SK-N-SH (cell line): ENCODE data around the gene FHL2. TPM values are rescaled to one million over a fixed set of nuclear protein-coding genes. Genes with fewer than 3 reads are reported as not detected.

Experiments used
- CTCF ChIA-PET: fragments of 300-600, 350-600 bp; formaldehyde crosslinking; extraction: SDS; loops from one replicate; lab custom pipeline; 2021; lab: Yijun Ruan, JAX
- POLR2A ChIA-PET: fragments of 350-600 bp; sonication (Branson Sonifier 250); formaldehyde crosslinking; extraction: SDS; loops from one replicate; lab custom pipeline; 2020; ENCODE audit warnings: antibody characterized with exemption, inconsistent platforms; lab: Yijun Ruan, JAX
- DNase-seq: peaks from one replicate; pipeline ENCODE4 v3.0.0; 2012
- H2AFZ ChIP-seq: fragments of 200-600 bp; sonication (generic); 2 replicates; pipeline ENCODE4 v1.8.1; 2016; ENCODE audit warnings: antibody characterized with exemption, mild to moderate bottlenecking, low read depth
- H3F3A ChIP-seq: fragments of 200-600 bp; sonication (generic); replicated peaks from 2 replicates; pipeline ENCODE3; 2016; ENCODE audit warnings: antibody characterized with exemption, mild to moderate bottlenecking; ENCODE audit not compliant: insufficient read depth
- H3K27ac ChIP-seq, 2 experiments: fragments of 200-500 bp in 1 of 2; fragments of 200-600 bp in 1 of 2; sonication (Bioruptor generic) in 1 of 2; sonication (generic), shearing (Covaris generic) in 1 of 2; 2 replicates each; pipeline versions ENCODE4 v1.5.1 to v1.6.1; 2014 to 2016; ENCODE audit warnings: low read depth in 2 of 2, inconsistent platforms in 1 of 2, low read length in 1 of 2, mild to moderate bottlenecking in 1 of 2, mixed read lengths in 1 of 2
- H3K27me3 ChIP-seq: fragments of 200-600 bp; sonication (generic), shearing (Covaris generic); 2 replicates; pipeline ENCODE4 v1.6.1; 2016; ENCODE audit warnings: mixed run types; ENCODE audit not compliant: insufficient read depth
- H3K36me3 ChIP-seq, 2 experiments: fragments of 200-500 bp in 1 of 2; fragments of 200-600 bp in 1 of 2; sonication (Bioruptor generic) in 1 of 2; sonication (generic) in 1 of 2; replicated peaks in 1 of 2; 2 replicates each; pipeline versions ENCODE3 to v1.5.1; 2014 to 2016; ENCODE audit warnings: low read length in 1 of 2, mild to moderate bottlenecking in 1 of 2; ENCODE audit not compliant: insufficient read depth in 2 of 2, control insufficient read depth in 1 of 2
- H3K4me1 ChIP-seq, 2 experiments: fragments of 200-500 bp in 1 of 2; fragments of 200-600 bp in 1 of 2; sonication (Bioruptor generic) in 1 of 2; sonication (generic), shearing (Covaris generic) in 1 of 2; 2 replicates each; pipeline versions ENCODE4 v1.5.1 to v1.6.1; 2014 to 2016; ENCODE audit warnings: low read depth in 1 of 2, low read length in 1 of 2, mixed run types in 1 of 2; ENCODE audit not compliant: insufficient read depth in 2 of 2, control insufficient read depth in 1 of 2
- H3K4me2 ChIP-seq: fragments of 200-600 bp; sonication (generic), shearing (Covaris generic); 2 replicates; pipeline ENCODE4 v1.6.1; 2017; ENCODE audit warnings: mixed run types
- H3K4me3 ChIP-seq, 2 experiments: fragments of 200-500 bp in 1 of 2; fragments of 200-600 bp in 1 of 2; sonication (Bioruptor generic) in 1 of 2; sonication (generic), shearing (Covaris generic) in 1 of 2; 2 replicates each; pipeline versions ENCODE4 v1.5.1 to v1.8.1; 2014 to 2016; ENCODE audit warnings: low read depth in 2 of 2, inconsistent platforms in 1 of 2, low read length in 1 of 2, mild to moderate bottlenecking in 1 of 2, mixed read lengths in 1 of 2, moderate library complexity in 1 of 2
- H3K79me2 ChIP-seq: fragments of 200-600 bp; sonication (generic); 2 replicates; pipeline ENCODE4 v1.8.1; 2017; ENCODE audit warnings: mild to moderate bottlenecking; ENCODE audit not compliant: insufficient read depth
- H3K9ac ChIP-seq: fragments of 200-600 bp; sonication (generic); 2 replicates; pipeline ENCODE4 v1.6.1; 2017; ENCODE audit warnings: mixed run types
- H3K9me2 ChIP-seq: fragments of 200-600 bp; sonication (generic); 2 replicates; pipeline ENCODE4 v1.6.1; 2017; ENCODE audit warnings: mixed run types
- H3K9me3 ChIP-seq: fragments of 200-600 bp; sonication (generic); 2 replicates; pipeline ENCODE4 v1.6.1; 2017; ENCODE audit warnings: mixed run types, mild to moderate bottlenecking, moderate library complexity
- H4K20me1 ChIP-seq: fragments of 200-600 bp; sonication (generic); 2 replicates; pipeline ENCODE4 v1.6.1; 2017; ENCODE audit warnings: mild to moderate bottlenecking, mixed run types; ENCODE audit not compliant: insufficient read depth
- CHD2 ChIP-seq: fragments of 150-350 bp; IDR thresholded peaks from 2 replicates; pipeline ENCODE4 v1.6.1; 2018; ENCODE audit warnings: low read length; ENCODE audit not compliant: partially characterized antibody
- CTCF ChIP-seq: fragments of 200-600 bp; sonication (generic); IDR thresholded peaks from 2 replicates; pipeline ENCODE4 v1.6.1; 2017; ENCODE audit warnings: antibody characterized with exemption, mild to moderate bottlenecking, moderate library complexity
- EP300 ChIP-seq, 2 experiments: IDR thresholded peaks; 2 replicates each; pipeline versions ENCODE4 v1.4.0 to v1.6.1; 2012; ENCODE audit warnings: borderline replicate concordance in 1 of 2, low read depth in 1 of 2, low read length in 1 of 2
- EZH2phosphoT487 ChIP-seq: fragments of 200-600 bp; sonication (generic); IDR thresholded peaks from 2 replicates; pipeline ENCODE4 v1.6.1; 2017; ENCODE audit warnings: low read depth, mixed run types, mild to moderate bottlenecking, antibody characterized with exemption, moderate library complexity, borderline replicate concordance
- FOSL2 ChIP-seq: IDR thresholded peaks from 2 replicates; pipeline ENCODE4 v1.4.0; 2012; ENCODE audit warnings: low read depth, mild to moderate bottlenecking, moderate library complexity, borderline replicate concordance
- GABPA ChIP-seq: IDR thresholded peaks from 2 replicates; pipeline ENCODE4 v1.4.0; 2012; ENCODE audit warnings: low read depth, mild to moderate bottlenecking
- GATA2 ChIP-seq: sonication (generic); formaldehyde crosslinking; IDR thresholded peaks from 2 replicates; pipeline ENCODE4 v1.5.0; 2020; ENCODE audit warnings: mild to moderate bottlenecking, missing genetic modification reagents
- MXI1 ChIP-seq: IDR thresholded peaks from 2 replicates; pipeline ENCODE4 v1.6.1; 2012; ENCODE audit warnings: mild to moderate bottlenecking, low read depth, low read length, improper control_type of control experiment
- NRF1 ChIP-seq: IDR thresholded peaks from 2 replicates; pipeline ENCODE4 v1.6.1; 2012; ENCODE audit warnings: low read depth, mild to moderate bottlenecking, low read length
- RAD21 ChIP-seq: IDR thresholded peaks from 2 replicates; pipeline ENCODE4 v1.6.1; 2012; ENCODE audit warnings: mild to moderate bottlenecking, low read length
- RXRA ChIP-seq: IDR thresholded peaks from 2 replicates; pipeline ENCODE4 v1.4.0; 2012; ENCODE audit warnings: low read depth, mild to moderate bottlenecking, borderline replicate concordance
- TAF1 ChIP-seq: IDR thresholded peaks from 2 replicates; pipeline ENCODE4 v1.6.1; 2012; ENCODE audit warnings: low read depth, mild to moderate bottlenecking, low read length, moderate library complexity, borderline replicate concordance
- TEAD4 ChIP-seq: IDR thresholded peaks from 2 replicates; pipeline ENCODE4 v1.4.0; 2012; ENCODE audit warnings: mild to moderate bottlenecking, borderline replicate concordance; ENCODE audit not compliant: insufficient read depth
- WGBS: methylation state at CpG from one replicate; pipeline ENCODE4 v1.1.6; 2017; ENCODE audit warnings: low lambda C conversion rate; 5-methylcytosine and 5-hydroxymethylcytosine counted together
- polyA plus RNA-seq, 3 experiments: library from polyadenylated mRNA; depleted of rRNA; stranded (reverse); fragments of >200 nt; gene quantifications; 2 replicates each; pipeline ENCODE4 v1.2.3, GENCODE V29; 2012
- TF ChIP-seq, protein P1 (sequence below): IDR thresholded peaks from 2 replicates; pipeline ENCODE4 v1.4.0; 2012; ENCODE audit warnings: low read depth, borderline replicate concordance
- TF ChIP-seq, protein P2 (sequence below): fragments of 150-350 bp; IDR thresholded peaks from 2 replicates; pipeline ENCODE4 v1.6.1; 2016; ENCODE audit warnings: mild to moderate bottlenecking, low read depth, low read length

Gene FHL2
- polyA plus RNA-seq, 1 of the 3 experiments (the other 2 are of a cell fraction), result 31.7 TPM

DNA sequence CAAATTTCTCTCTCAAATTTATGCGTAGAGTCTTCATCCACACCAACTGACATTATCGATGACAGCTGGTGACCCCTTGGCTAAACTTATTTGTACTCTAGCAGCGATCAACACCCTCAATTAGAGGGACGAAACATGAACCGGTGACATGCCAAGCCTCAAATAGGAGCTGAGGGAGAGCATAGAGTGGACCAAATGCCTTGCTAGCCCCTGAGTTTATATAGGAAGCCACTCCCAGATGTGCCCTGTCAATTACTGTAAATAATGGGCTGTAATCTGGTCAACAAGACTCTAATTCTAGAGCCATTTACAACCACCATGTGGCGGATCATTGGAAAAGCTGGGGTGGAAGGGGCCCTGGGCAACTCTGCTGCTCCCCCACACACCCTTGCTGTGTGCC lies 47.6 kb upstream of the FHL2 start:
- H3K79me2 ChIP-seq, result no peaks in the 10 kb centered on the region
- WGBS, result 83% methylated on average over 6 of the region's 6 CpGs
- peaks cover 0 to 3% of the 10 kb centered on the region in 2 experiments; a peak in 1 of 4 replicates for H3K4me1 ChIP-seq
- no peak for TF ChIP-seq EP300 (IDR thresholded peaks at IDR 0.05; ENCODE audit: borderline replicate concordance in 1 of 2, low read depth in 1 of 2, low read length in 1 of 2)
- TF ChIP-seq CTCF, result no peak
- TF ChIP-seq FOSL2, result no peak
- no peak overlapping the region for H3K4me2 ChIP-seq
- no peak for DNase-seq
- H3K9me3 ChIP-seq, result no peaks in the 10 kb centered on the region
- no peak overlapping the region for H2AFZ ChIP-seq
- H3K4me3 ChIP-seq, result no peak overlapping the region
- H4K20me1 ChIP-seq, result no peaks in the 10 kb centered on the region
- H3K27me3 ChIP-seq, result 0 out of 2 replicates have a peak, but pooled peaks cover 12% of the 10 kb centered on the region
- H3K9ac ChIP-seq, result no peak overlapping the region
- CTCF ChIA-PET, result interaction anchor here (1.1 kb wide), 1 partner anchor 9 kb away, joined by 3 read pairs; no protein-coding TSS in a partner anchor
- H3K27ac ChIP-seq, result no peak overlapping the region
- POLR2A ChIA-PET, result no interaction called here
- H3F3A ChIP-seq, result no peaks in the 10 kb centered on the region
- no peaks in the 10 kb centered on the region for H3K36me3 ChIP-seq
- H3K9me2 ChIP-seq, result no peaks in the 10 kb centered on the region

GRCh38 chr2:105445976-105446375 lies 47.1 kb upstream of the FHL2 start:
- ChIA-PET POLR2A (no interaction called here), CTCF (no interaction called here)
- Histone ChIP-seq H3K4me1 (peaks cover 0 to 3% of the 10 kb centered on the region in 2 experiments; a peak in 1 of 4 replicates), H3K9ac (no peak overlapping the region), H3K9me3 (no peaks in the 10 kb centered on the region), H4K20me1 (no peaks in the 10 kb centered on the region), H2AFZ (no peak overlapping the region), H3F3A (no peaks in the 10 kb centered on the region), H3K27ac (no peak overlapping the region), H3K79me2 (no peaks in the 10 kb centered on the region), H3K9me2 (no peaks in the 10 kb centered on the region), H3K36me3 (no peaks in the 10 kb centered on the region), H3K27me3 (0 out of 2 replicates have a peak, but pooled peaks cover 12% of the 10 kb centered on the region), H3K4me3 (no peak overlapping the region), H3K4me2 (no peak overlapping the region)
- no peak for DNase-seq
- WGBS, result 78% methylated on average over 9 of the region's 9 CpGs
- TF ChIP-seq MXI1 (no peak), CTCF (no peak)

- Histone ChIP-seq H3K4me3 (no peak overlapping the region), H4K20me1 (no peaks in the 10 kb centered on the region), H3F3A (no peaks in the 10 kb centered on the region), H2AFZ (no peak overlapping the region), H3K27me3 (0 out of 2 replicates have a peak, but pooled peaks cover 12% of the 10 kb centered on the region), H3K79me2 (no peaks in the 10 kb centered on the region), H3K4me2 (no peak overlapping the region), H3K9ac (no peak overlapping the region), H3K36me3 (no peaks in the 10 kb centered on the region), H3K9me3 (no peaks in the 10 kb centered on the region), H3K9me2 (no peaks in the 10 kb centered on the region), H3K4me1 (peaks cover 0 to 3% of the 10 kb centered on the region in 2 experiments; a peak in 1 of 4 replicates), H3K27ac (no peak overlapping the region)
- ChIA-PET POLR2A (no interaction called here), CTCF (no interaction called here)
- 62% methylated on average over 5 of the region's 5 CpGs for WGBS
- DNase-seq, result no peak
- no peak for TF ChIP-seq GATA2
- TF ChIP-seq EP300 (IDR thresholded peaks at IDR 0.05; ENCODE audit: borderline replicate concordance in 1 of 2, low read depth in 1 of 2, low read length in 1 of 2), result no peak
- no peak for TF ChIP-seq GABPA
- no peak for TF ChIP-seq RAD21
- no peak for TF ChIP-seq CHD2
- TF ChIP-seq RXRA, result no peak
- no peak for TF ChIP-seq TAF1
- TF ChIP-seq, protein P1, sequence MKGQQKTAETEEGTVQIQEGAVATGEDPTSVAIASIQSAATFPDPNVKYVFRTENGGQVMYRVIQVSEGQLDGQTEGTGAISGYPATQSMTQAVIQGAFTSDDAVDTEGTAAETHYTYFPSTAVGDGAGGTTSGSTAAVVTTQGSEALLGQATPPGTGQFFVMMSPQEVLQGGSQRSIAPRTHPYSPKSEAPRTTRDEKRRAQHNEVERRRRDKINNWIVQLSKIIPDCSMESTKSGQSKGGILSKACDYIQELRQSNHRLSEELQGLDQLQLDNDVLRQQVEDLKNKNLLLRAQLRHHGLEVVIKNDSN, result no peak
- no peak for TF ChIP-seq FOSL2
- TF ChIP-seq NRF1, result no peak
- TF ChIP-seq, protein P2, sequence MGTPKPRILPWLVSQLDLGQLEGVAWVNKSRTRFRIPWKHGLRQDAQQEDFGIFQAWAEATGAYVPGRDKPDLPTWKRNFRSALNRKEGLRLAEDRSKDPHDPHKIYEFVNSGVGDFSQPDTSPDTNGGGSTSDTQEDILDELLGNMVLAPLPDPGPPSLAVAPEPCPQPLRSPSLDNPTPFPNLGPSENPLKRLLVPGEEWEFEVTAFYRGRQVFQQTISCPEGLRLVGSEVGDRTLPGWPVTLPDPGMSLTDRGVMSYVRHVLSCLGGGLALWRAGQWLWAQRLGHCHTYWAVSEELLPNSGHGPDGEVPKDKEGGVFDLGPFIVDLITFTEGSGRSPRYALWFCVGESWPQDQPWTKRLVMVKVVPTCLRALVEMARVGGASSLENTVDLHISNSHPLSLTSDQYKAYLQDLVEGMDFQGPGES, result no peak
- TF ChIP-seq EZH2phosphoT487, result no peak
- no peak for TF ChIP-seq TEAD4
Measured at GRCh38 chr2:105445498-105445897, 46.6 kb upstream of the FHL2 start.
